Kasumi-1 (cell line): ENCODE results near the gene SEC62.
A peak's percentile ranks its signal among the peaks of the same experiment; 100 is the strongest.

Source experiments
- DNase-seq, 2 experiments: peaks; one replicate each; lab custom pipeline; 2025; lab: John Stamatoyannopoulos, UW

The SEC62 gene

DNA sequence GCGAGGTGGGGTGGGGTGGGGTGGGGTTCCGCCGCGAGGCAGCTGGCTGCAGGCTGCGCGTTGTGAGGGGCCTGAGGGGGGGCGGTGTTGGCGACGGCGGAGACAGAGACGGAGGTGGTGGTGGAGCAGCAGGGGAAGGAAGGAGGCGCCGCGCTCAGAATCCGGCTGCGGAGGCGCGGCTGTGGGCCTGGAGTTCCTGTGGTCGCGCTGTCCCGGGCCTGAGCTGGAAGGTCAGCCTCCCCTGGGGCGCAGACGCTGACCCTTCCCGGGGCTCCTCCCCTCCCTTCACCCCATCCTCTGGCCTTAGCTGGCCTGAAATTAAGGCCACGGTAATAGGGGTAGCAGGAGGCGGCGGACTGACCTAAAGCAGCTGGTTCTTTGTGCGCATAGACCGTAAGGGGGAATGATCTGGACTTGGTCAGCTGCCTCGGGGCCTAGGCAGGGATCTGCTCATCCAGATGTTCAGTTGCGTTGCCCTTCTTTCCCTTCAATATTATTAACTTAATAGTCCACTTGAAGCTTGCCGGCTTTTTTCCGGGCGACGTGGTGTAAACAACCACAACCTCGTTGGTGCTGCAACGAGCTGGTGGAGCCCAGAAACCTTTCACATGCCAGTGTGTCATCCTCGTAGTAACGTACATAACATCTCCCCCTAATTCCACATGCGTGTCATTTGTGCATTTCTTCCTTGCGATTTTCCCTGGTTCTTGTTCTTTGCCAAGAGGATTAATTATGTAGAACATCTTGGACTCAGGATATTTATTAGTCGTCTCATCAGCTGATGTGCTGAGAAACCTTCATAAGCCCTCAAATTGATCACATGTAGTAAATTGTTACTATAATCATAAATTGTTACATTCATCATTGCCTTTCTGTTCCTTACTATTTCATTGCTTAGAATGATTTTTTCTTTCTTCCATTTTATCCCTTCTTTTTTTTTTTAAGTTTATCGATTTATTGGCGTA lies 626 bp downstream of the SEC62 start:
- DNase-seq, result peak; percentile 68

DNA sequence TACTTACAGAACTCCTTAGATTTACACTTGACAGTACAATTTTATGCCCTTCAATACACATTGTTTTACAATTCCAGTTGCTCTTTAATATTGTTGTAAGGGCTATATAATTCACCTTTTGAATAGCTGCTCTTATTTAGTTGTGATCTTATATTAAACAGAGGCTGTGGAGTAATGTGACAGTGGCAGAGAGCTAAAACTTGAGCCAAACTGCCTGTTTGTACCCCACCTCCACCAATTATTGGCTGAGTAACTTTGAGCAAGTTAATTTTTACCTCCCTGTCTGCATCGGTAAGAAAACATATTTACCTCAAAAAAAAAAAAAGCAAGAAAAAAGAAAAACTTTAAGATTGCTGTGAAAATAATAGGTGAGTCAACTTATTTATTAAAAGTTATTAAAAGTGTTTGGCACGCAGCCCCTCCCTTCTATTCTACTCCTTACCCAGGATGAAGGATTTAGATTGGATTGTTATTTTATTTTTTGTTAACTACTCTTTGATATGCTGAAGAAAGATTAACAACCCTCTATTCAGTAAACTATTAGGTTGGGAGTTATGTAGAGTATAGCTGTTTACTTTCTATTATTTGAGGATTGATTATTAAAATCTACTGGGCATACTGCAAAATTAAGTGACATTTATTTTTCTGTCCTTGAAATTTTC lies 1.7 kb downstream of the SEC62 start:
- no peak for DNase-seq

DNA sequence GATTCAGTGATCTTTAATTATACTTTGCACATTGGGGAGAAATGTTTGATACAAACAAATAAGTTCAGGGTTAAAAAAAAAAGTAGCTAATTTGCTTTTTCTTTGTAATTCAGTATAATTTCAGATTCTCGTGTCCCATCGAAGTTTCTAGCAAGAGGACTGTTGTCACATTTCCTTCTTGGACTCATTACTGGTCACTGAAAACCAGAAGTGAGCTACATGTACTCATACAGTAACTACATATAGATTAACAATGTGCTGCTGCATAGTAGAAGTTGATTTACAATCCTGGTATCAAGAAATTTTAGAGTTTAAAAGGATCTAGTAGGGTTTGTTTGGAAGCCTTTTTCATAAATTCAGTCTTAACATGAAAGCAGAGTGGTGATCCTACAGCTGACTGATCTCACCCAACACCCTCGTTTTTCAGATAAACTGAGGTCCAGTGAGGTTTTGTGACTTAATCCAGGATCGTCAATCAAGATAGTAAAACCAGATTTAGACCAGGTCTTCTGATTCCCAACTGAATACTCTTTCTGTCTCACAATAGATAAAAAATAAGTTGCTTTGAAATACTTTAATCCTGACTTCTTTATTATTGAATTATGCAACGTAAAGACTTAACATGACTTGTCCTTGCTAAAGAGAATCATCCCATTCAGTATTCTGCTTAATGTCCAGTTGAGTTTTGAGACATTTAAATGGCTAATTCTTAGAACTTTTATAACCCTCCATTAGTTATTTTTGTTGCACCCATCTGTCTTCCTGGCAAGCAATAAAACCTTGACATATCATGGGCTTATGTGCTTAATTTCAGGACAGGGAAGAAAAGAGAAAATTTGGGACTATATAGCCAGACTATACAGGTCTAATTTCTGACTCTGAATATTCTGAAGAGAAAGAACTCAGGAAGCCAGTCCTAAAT lies 2.8 kb downstream of the SEC62 start:
- DNase-seq, result no peak

DNA sequence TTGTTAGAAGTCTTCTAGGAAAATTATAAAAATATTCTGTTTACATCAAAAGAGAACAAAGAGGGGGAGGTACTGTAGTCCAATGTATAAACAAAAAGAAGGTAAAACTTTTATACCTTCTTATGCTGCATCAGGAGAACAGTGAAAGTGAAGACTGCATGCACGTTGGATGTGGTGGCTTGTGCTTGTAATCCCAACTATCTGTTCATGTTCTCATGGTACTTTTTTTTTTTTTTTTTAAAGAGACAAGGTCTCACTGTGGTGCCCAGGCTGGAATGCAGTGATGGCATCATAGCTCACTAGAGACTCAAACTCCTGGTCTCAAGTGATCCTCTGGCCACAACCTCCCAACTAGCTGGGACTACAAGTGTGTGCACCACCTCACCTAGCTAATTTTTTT lies 4.2 kb downstream of the SEC62 start:
- no peak for DNase-seq

DNA sequence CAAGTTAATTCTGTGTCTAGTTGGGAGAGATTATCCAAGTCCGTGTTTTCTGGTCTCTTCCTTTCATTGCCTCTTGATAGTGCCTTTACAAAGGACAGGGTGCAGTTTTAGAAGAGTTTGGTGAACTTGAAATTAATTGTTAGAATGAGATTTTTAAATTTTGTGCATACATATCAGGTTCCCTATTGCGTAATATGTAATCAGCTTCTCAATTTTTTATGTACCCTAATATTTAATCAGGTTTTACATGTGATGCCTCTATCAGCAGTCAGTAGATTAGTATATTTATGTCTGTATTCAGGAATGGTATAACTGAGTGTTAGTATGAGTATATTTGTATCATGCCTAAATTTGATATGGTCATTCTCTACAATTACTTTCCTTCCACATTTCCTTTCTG lies 4.9 kb downstream of the SEC62 start:
- DNase-seq, result no peak

DNA sequence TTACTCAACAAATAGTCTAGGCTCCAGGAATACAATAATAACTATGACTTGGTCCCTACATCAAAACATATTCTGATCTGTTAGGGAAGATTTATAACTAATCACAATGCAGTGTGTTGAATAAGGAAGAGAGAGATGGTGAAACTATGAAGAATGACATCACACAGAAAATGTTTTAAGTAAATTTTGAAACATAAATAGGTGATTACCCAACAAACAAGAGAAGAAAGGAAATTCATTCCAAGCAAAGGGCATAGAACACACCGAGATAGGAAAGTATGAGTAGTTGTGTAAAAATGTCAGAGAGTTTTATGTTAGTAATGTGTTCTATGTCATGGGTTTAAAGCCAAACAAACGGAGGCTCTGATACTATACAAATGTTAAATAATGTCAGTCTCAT lies 13.4 kb downstream of the SEC62 start:
- DNase-seq, result no peak

DNA sequence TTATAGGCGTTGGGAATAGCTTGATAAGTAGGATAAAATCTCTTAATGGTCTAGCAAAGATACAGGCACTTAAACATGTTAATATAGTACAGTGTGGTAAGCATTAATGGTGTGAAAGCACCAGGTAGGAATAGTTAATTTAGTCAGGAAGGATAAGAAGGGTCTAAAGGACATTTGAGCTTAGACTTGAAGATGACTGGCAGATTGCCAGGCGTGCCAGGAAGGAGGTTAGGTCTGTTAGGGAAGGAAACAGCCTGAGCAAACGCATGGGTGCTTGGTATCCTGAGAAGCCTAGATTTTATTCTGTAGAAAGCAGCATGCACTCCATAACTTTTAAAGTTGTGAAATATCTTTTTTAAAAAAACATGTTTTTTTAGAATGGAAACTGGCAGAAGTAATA lies 17.7 kb downstream of the SEC62 start:
- peak; percentile 74 to 77 for DNase-seq

DNA sequence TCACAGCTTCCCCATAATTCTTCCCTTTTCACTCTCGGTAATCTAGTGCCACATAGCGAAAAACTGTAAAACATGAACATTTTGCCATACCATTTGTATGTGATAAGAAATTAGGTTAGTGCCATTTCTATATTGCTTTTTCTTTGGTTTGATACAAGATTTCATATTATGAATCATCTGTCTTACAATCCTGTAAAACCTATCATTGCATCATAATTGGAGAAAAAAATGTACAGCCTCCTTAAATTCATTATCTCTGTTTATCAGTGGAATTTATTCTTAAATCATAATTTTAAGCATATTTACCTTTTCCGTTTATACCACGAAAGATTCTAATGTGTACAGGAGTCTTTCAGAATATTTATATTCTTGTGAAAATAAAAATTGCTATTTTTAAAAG lies 23.8 kb downstream of the SEC62 start:
- DNase-seq, result no peak

DNA sequence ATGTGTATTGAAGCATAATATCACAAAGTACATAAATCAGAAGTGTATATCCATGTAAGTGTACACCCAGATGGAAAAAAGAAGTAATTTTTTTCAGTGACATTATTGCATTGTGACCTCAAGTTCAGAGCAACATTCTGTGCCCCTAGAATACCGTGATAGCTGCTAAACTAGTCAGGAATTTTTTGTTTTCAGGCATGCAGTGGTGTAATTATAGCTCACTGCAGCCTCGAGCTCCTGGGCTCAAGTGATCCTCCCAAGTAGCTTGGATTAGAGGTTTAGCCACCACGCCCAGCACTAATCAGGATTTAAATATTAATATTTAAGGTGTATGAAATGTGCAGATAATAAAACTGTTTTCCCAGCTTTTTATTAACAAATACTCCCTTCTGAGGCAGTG lies 25.5 kb downstream of the SEC62 start:
- no peak for DNase-seq

DNA sequence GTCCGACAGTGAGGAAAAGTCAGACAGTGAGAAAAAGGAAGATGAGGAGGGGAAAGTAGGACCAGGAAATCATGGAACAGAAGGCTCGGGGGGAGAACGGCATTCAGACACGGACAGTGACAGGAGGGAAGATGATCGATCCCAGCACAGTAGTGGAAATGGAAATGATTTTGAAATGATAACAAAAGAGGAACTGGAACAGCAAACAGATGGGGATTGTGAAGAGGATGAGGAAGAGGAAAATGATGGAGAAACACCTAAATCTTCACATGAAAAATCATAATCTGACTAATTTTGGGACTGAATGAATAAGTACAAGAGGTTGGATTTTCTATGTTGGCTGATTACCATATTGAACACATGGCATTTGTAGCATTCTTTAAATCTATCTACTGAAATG lies 26.2 kb downstream of the SEC62 start:
- DNase-seq, result peak in 1 of 2 experiments; percentile 10

DNA sequence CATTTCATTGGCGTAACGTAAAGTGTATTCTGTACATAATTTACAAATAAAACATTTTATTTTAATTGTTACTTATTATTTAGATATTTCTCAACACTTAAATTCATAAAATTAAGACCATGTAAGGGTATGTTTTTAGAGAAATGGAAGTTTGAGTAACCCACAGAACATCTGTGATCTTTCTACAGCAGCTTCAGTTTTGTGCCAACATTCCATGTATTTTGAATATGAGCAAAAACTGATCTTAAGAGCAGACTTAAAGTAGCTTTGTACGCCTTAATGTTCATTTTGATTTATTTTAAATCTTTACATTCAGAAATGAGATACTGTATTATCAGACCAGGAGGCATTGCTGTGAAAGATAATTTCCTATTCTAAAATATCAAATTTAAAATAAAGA lies 27.2 kb downstream of the SEC62 start:
- DNase-seq, result no peak

DNA sequence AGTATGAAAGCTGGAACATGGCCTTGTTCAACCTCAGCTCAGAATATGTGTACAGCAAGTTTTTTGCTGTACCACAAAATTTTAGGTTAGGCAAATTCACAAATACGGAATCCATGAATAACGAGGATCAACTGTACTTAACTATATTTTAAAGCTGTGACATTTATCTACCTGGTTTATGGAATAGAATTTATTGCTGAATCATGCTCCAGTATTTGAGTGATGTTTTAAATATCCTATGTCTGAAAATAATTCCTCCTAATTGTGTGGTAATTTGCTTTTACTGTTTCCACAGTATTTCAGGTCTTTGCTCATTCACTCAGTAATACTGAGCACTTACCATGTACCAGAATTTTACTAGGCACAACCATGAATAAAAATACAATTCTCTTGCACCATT lies 29.5 kb downstream of the SEC62 start:
- no peak for DNase-seq

DNA sequence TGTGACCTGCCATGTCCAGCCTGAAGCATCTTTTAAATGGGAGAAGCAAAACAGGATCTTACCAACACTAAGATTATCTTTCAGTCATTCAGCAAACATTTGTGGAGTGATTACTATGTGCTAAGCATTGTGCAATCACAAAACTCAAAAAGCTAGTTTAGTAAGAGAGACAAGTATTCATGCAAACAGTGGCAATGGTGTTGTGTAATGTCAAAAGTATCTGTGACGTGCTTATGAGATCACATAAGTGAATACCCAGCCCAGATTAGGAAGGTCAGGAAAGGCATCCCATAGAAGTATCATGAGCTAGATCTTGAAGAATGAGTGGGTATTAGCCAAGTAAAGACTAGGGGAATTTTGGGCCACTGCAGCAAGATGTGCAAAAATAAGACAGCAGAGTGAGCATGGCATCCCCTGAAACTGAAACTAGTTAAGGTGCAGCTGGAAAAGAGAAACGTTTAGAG lies 32.1 kb downstream of the SEC62 start:
- DNase-seq, result no peak

DNA sequence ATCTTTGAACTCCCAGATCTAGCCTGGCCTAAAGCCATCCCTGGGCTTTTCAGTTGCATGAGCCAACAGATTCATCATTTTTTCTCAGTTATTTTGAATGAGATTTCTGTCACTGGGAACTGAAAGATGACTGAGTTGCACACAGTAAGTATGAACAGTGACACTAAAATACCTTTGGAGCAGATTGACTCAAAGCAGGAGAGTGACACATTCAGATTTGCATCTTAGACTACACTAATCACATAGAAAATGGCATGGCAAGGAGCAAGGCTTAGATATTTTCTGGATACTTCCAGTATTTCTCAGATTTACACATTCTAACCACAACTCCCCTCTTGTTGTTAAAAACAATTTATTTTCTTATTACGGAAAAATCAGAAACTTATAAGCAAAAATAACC lies 32.8 kb downstream of the SEC62 start:
- DNase-seq, result no peak

DNA sequence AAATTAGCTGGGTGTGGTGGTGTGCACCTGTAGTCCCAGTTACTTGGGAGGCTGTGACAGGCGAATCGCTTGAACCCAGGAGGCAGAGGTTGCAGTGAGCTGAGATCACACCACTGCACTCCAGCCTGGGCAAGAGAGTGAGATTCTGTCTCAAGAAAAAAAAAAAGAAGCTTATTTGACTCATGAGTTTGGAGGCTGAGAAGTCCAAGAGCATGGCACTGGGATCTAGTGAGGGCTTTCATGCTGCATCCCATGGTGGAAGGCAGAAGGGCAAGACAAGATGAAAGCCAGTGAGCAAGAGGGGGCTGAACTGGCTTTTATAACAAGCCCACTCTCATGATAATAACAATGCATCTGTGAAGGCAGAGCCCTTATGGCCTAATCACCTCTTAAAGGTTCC lies 33.4 kb downstream of the SEC62 start:
- no peak for DNase-seq

DNA sequence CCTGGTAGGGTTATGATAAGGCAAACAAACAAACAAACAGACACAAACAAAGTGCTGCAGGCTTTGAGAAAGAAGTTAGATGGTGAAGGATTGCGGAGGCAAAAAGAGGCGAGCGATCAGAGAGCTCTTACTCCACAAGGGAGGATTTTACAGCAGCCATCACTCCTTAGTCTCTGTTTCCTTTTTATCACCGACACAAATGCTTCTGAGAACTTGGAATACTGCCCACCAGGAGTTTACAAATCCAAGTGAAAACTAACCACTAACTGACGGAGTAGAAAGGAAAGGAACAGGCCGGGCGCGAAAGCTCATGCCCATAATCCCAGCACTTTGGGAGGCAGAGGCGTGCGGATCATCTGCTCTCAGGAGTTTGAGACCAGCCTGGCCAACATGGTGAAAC lies 35.6 kb downstream of the SEC62 start:
- no peak for DNase-seq

DNA sequence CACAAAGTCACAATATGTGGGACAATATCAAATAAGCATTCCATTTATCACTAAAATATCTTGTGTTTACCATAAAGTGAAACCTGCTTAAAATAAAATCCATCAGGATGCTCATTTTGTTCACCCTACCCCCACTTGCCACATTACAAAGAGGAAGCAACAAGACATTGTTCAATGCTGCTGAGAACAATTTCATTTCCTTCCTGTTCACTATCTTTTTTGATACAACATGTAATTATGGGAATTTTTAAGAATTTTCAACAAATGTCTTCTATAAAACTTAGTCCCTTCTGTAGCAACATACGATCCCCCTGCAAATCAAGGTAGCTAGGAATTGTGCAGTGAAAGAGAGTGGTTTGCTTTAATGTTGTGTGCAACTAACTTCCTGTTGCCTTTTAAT lies 36.3 kb downstream of the SEC62 start:
- DNase-seq, result peak; percentile 58 to 66

DNA sequence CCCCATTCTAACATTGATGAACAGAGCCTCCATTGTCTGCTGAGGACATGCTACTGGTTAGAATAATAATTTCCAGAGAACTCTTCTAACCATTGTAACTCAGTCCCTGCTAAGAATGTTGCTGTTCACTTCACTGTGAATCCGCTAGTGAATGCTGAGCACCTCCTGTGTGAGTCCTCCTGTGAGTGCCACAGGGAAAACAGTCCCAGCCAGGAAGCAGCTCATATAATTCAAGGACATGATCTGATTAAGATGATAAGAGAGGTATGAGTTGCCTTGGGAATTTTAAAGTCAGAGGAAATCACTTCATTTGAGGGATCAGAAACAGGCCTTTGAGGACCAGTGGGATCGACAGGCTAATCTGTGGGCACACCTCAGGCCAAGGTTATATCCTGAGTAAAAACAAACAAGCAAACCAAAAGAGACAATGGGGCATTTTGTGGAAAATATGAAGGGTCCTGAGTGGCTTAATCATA lies 37.3 kb downstream of the SEC62 start:
- DNase-seq, result no peak

DNA sequence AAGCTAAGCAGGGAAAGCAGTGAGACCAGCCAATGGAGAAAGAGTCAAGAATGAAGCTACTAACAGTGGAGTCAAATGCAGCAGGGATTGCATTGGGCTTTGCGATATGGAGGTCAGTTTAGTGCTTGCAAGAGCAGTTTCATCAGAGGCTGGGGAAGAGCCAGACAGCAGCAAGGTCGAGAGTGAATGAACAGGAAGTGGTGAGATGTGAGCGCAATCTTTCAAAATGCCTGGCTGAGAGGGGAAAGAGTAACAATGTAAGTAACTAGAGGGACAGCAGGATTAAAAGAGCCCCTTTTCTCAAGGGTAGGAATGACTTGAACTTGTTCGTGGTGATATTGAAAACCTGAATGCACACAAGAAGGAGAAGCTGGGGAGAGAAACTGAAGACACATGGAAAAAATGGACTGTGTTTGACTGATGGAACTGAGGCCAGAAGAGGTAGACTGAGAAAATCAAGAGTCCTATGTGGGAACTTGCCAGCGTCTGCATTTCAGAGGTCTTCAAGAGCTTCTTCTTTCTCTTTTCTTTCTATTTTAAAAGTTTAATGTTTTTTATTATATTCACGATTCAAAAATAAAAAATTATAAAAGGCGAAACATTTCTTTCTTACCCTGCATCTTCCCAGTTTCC lies 40.5 kb downstream of the SEC62 start:
- peak; percentile 85 to 87 for DNase-seq

DNA sequence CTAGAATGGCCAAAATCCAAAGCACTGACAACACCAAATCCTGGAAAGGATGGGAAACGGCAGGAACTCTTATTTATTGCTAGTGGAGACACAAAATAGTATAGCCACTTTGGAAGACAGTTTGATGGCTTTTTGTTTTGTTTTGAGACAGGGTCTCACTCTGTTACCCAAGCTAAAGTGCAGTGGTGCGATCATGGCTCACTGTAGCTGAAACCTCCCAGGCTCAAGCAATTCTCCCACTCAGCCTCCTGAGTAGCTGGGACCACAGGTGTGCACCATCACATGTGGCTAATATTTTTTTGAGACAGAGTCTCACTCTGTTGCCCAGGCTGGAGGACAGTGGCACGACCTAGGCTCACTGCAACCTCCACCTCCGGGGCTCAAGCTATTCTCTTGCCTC lies 43.9 kb downstream of the SEC62 start:
- DNase-seq, result no peak

DNA sequence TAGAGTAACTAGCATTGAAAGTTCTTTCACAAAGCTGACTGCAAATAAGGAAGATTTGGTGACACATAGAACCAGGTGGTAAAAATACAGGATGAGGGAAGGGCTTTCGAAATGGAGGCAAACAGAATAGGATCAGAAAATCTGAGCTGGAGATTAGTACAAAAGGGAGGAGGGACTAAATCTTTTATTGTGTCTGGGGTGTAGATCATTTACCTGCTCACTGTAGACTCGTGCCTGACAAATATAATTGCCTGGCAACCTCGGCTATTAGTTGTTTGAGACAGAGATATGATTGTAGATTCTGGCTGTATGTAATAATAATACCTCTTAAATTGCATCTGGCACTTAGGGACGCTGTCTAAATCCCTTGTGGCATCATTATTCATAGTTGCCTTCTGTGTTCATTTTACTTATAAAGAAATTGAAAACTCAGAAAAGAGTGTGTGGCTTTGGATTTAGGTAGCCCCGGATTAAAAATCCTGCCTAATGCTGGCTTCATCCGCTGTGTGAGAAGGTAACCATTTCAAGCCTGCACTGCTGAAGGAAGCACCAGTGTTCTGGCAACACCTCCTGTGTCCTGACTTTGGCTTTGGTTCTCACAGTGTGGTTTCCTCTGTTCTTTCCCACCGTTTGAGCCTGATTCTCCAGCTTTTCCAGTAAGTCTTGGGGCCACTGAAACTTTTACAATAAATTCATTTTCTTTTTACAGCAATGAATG lies 46.2 kb downstream of the SEC62 start:
- no peak for DNase-seq
